Bronchial epithelial cell (primary cell): ENCODE data around the gene GUCY1A2. TPM values are rescaled to one million over a fixed set of nuclear protein-coding genes. Genes with fewer than 3 reads are reported as not detected.

Experiments used
- DNase-seq: peaks from one replicate; pipeline ENCODE4 v3.0.0-alpha.2; 2010; ENCODE audit warnings: low read depth
- FAIRE-seq: peaks from 2 replicates; lab custom pipeline; 2011; peaks lifted over from hg19 to GRCh38; lab: Jason Lieb, UNC
- H3K27me3 ChIP-seq: 2 replicates; pipeline ENCODE4 v1.5.1; 2011; ENCODE audit warnings: low read length; ENCODE audit not compliant: control insufficient read depth, insufficient read depth
- H3K36me3 ChIP-seq: 2 replicates; pipeline ENCODE4 v1.5.1; 2011; ENCODE audit warnings: low read length; ENCODE audit not compliant: control insufficient read depth, insufficient read depth
- H3K4me3 ChIP-seq: 2 replicates; pipeline ENCODE4 v1.5.1; 2011; ENCODE audit warnings: mild to moderate bottlenecking, low read depth, low read length, control low read depth
- CTCF ChIP-seq: IDR thresholded peaks from 2 replicates; pipeline ENCODE4 v1.5.1; 2011; ENCODE audit warnings: mild to moderate bottlenecking, moderate library complexity, low read length, control low read depth, inconsistent platforms; ENCODE audit not compliant: insufficient read depth, severe bottlenecking
- total RNA-seq: library from RNA; depleted of rRNA; stranded (reverse); fragments of >200 nt; gene quantifications from 2 replicates; pipeline ENCODE4 v1.2.1, GENCODE V29; 2014

Gene GUCY1A2
- total RNA-seq, 1 donor from 2014 or later, result not detected

GRCh38 chr11:106632283-106632682 is 386.0 kb downstream of the GUCY1A2 start:
- Histone ChIP-seq H3K27me3 (no peaks in the 10 kb centered on the region), H3K4me3 (no peak overlapping the region), H3K36me3 (no peaks in the 10 kb centered on the region)
- DNase-seq (no peak), FAIRE-seq (no peak)
- TF ChIP-seq CTCF, result no peak

- FAIRE-seq (no peak), DNase-seq (peak; percentile 44)
- Histone ChIP-seq H3K36me3 (no peaks in the 10 kb centered on the region), H3K4me3 (no peak overlapping the region), H3K27me3 (no peaks in the 10 kb centered on the region)
- TF ChIP-seq CTCF, result no peak
Observed at GRCh38 chr11:106627694-106628093, 390.6 kb downstream of the GUCY1A2 start.

GRCh38 chr11:106625566-106625965 is 392.7 kb downstream of the GUCY1A2 start:
- FAIRE-seq (no peak), DNase-seq (no peak)
- no peak for TF ChIP-seq CTCF
- Histone ChIP-seq H3K4me3 (no peak overlapping the region), H3K36me3 (no peaks in the 10 kb centered on the region), H3K27me3 (no peaks in the 10 kb centered on the region)

GRCh38 chr11:106624377-106624776 is 393.9 kb downstream of the GUCY1A2 start:
- no peak for DNase-seq
- H3K36me3 ChIP-seq, result no peaks in the 10 kb centered on the region

More at GRCh38 chr11:106624377-106624776, 393.9 kb downstream of the GUCY1A2 start:
- TF ChIP-seq CTCF, result no peak
- no peak overlapping the region for H3K4me3 ChIP-seq
- no peak for FAIRE-seq
- H3K27me3 ChIP-seq, result no peaks in the 10 kb centered on the region
